Hippocampal formation (tissue), 2 donors: ENCODE results near the gene REL.

Experiments used
- DNase-seq, 2 donors: peaks; one replicate each; lab custom pipeline; 2025; lab: John Stamatoyannopoulos, UW

Gene REL

GRCh38 chr2:60966507-60967405 is 85.4 kb downstream of the REL start:
- DNase-seq, result no peak

- no peak for DNase-seq
Observed at GRCh38 chr2:60972889-60973656, 91.7 kb downstream of the REL start.

GRCh38 chr2:60973705-60974104 is 92.3 kb downstream of the REL start:
- DNase-seq, result no peak

GRCh38 chr2:60974652-60975051 is 93.3 kb downstream of the REL start:
- no peak for DNase-seq
